HT1080 (cell line): Measurements from ENCODE around the gene BAMBI. TPM values are rescaled to one million over a fixed set of nuclear protein-coding genes. Genes with fewer than 3 reads are reported as not detected.

Experiments
- DNase-seq: peaks from one replicate; pipeline ENCODE4 v3.0.0-alpha.2; 2015; ENCODE audit warnings: low read depth
- total RNA-seq: library from RNA; depleted of rRNA; stranded (reverse); fragments of >200 nt; shearing (Covaris generic); gene quantifications from 2 replicates; pipeline ENCODE4 v1.2.3, GENCODE V29; 2014

BAMBI gene
- total RNA-seq, 1 experiment from 2014 or later: 3.9 TPM

DNA sequence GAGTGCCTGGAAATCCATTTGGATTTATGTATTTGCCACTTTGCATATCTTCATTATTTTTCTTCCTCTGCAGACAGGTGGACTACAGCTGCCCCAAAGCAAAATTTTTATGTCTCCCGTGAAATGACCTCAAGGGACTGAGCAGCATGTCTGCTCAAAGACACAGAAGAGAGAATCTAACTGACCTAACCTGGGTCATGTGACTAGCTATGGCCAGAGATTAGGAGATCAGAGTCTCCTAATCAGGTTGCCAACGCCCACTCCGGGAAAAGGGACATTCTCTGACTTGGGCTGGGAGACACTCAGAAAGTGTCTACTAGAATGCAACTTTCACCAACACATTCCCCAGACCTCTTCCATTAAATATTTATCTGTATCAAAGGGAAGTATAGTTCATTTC is 2.5 kb upstream of the BAMBI start:
- DNase-seq: no peak

DNA sequence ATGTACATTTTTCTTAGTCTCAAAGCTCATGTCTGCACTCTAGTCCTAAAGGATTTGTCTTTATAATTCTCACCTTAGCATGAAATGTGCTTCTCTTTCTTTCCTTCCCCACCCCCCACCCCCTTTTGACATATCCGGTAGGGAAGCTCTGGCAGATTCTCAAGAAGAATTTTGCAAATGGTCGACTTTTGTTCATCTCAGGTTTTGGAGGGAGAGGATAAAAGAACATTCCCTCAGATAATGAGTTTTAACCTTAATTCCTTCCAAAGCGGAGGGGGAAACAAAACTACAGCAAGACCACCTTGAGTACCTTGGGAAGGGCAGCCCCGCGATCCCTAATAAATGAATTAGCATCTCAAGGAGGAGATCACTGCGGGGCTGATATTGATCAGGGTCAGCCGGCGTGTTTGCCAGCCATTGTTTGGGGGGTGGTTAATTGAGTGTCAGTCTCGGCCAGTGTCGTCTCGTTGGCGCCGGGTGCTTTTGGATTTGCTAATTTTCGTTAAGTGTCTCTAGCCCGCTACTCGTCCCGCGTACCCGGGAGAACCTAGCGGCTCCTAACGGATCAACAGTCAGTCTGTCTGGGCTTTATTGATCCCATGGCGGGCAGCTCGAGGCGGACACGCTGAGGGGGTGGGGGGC is 874 bp upstream of the BAMBI start:
- DNase-seq: no peak

DNA sequence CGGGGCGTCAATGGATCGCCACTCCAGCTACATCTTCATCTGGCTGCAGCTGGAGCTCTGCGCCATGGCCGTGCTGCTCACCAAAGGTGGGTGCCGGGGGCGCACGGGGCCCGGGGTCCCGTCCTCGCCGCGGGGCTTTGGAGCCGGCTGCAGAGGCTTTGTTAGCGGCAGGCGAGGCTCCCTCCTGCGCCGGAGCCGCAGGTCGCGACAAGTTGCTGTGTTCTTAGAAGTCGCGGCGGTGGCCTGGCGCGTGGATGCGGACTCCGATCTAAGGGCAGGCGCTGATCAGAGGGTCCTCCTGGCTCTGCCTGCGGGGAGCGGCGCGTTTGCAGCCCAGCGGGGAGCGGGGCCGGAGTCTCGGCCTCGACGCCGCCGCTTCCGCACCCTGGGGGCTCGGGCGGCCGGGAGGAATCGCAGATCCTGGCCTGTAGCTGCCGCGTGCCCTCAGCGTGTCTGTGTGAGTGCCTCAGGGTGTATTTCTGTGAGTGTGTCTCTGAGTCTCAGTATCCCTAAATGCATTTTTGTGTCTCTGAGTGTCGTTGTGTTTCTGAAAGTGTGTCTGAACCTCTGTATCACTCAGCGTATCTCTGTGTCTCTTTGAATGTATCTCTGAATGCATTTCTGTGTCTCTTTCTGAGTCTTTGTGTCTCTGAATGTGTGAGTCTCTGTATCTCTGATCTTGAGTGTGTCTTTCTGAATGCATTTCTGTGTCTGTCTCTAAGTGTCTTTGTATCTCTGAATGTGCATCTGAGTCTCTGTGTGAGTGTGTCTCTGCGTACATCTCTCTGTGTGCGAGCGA is 766 bp downstream of the BAMBI start:
- DNase-seq: peak; percentile 15

DNA sequence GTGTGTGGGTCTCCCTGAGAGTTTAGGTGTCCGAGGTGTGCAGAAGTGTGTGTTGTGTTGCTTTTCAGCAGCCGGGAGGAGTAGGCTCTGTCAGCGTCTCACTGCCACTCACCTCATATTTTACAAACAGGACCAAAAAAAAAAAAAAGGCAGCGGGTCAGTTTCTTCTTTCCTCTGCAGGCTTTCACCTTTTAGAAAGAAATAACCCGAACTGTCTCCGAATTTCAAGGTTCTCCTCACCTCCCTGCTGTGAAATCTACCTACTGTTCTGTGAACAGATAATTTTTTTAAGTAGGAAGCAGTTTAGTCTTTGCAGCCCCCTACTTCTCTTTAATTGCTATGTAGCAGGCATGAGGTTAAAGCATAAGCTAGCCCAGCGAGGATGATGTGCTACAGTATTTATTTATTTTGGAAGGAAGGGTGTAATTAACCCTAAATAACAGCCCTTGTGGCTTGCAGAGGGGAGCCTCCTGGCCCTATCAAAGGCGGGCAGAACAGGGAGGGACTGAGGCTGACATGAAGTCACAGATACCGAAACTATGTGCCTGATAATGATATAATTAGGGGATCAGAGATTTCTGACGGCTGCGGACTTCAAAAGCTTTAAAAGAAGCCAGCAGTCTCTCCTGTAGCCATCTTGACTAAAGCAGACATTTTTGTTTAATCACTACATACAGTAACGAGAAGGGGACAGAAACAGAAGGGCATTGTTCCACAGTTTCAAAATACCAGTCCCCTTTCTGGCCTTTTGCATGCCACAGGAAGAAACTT is 1.6 kb downstream of the BAMBI start:
- DNase-seq: peak; percentile 40

DNA sequence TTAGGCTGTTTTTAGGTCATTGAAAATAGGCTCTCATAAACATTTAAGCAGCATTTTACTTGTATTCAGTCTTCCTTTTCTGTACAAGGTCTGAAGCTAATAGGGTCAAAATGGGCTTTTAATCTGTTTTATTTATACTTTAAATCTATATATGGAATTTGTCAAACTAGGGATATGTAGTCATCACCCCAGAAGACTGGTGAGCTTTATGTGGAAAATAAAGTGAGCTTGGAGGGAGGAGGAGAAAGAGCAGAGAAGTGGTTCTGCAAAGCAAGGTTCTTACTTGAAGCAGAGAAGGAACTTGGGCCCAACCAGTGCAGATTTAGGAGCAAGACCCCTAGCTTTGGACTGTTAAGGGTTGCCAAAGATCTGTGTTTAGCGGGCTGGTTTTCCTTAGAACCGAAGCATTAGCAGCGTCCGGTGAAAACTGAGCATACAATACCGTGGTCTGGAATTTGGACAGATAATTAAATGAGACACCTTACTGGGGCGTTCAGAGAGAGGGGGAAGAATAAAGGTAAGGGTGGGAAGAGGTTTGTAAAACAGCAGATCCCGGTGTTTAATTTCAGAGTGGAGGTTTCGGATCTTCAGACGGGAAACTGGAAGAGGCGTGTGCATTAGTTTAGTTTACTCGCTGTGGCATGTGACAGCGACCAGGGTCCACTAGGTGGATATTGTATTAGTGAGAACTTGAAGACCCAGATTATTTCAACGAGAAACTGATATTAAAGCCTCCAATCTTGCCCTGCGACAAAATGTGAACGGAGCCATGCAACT is 2.4 kb downstream of the BAMBI start:
- peak; percentile 37 for DNase-seq

DNA sequence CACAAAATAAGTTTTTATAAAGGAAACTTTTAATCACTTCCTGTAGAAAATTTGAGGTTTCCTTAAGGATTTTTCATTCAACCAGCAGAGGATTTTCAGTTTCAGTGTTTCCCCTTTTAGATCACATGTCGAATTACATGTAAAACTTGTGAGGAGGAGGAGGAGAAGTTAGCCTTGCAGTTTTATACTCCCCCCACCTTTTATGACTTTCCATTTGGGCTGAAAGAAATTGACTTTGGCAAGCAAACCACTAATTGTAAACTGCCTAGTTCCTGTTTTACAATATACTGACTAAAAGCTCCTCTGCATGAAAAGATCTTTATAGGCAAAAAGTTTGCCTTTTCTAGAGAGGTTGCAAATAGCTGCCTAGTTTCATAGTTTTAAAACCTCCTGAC is 3.0 kb downstream of the BAMBI start:
- peak; percentile 10 for DNase-seq

DNA sequence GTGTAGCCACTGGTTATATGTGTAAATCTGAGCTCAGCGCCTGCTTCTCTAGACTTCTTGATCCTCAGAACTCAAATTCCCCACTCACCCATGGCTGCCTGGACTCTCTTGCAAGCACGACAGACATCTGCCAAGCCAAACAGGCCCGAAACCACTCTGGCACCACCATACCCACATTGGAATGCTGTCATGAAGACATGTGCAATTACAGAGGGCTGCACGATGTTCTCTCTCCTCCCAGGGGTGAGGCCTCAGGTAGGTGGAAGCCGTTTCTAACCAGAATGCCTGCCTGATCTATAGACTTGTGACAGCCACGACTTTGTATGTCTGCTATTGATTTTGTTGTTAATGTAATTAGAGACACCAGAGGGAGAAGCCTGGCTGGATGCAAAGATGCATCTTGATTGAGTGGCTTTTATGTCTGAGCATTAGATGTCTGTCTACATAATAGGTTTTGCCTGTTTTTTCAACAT is 4.0 kb downstream of the BAMBI start:
- DNase-seq: no peak

DNA sequence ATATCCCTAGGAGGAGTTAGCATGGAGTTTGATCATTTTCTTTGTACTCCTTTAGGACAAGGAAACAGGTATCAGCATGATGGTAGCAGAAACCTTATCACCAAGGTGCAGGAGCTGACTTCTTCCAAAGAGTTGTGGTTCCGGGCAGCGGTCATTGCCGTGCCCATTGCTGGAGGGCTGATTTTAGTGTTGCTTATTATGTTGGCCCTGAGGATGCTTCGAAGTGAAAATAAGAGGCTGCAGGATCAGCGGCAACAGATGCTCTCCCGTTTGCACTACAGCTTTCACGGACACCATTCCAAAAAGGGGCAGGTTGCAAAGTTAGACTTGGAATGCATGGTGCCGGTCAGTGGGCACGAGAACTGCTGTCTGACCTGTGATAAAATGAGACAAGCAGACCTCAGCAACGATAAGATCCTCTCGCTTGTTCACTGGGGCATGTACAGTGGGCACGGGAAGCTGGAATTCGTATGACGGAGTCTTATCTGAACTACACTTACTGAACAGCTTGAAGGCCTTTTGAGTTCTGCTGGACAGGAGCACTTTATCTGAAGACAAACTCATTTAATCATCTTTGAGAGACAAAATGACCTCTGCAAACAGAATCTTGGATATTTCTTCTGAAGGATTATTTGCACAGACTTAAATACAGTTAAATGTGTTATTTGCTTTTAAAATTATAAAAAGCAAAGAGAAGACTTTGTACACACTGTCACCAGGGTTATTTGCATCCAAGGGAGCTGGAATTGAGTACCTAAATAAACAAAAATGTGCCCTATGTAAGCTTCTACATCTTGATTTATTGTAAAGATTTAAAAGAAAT is 4.8 kb downstream of the BAMBI start:
- DNase-seq: no peak

DNA sequence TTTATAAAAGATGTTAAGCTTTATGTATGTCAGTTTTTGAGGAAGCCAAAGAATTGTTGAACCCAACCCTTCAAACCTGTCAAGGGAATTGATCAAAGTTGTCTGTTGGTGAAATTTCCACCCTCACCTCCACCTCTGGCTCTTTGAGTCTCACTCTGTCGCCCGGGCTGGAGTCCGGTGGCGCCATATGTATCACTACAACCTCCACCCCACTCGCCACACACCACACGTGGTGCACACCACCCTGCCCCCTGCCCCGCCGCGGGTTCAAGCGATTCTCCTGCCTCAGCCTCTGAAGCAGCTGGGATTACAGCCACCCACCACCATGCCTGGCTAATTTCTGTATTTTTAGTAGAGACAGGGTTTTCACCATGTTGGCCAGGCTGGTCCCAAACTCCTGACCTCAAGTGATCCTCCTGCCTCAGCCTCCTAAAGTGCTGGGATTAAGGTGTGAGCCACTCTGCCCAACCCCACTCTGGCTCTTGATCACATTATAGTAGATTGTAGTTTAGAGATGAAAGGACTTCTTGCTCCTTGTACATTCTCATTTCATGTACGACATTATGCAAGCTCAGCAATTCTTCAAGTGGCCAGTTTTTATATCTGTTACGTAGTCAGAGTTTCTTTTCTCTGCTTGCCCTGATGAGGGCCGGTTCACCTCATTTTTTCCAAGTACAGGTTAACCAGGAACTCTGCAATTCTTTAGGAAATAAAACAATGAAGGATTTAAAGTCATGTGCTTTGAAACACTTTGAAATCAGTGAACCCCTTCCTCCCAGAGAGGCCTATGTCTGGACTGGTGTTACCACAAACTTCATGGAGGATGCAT is 7.0 kb downstream of the BAMBI start:
- DNase-seq: no peak

DNA sequence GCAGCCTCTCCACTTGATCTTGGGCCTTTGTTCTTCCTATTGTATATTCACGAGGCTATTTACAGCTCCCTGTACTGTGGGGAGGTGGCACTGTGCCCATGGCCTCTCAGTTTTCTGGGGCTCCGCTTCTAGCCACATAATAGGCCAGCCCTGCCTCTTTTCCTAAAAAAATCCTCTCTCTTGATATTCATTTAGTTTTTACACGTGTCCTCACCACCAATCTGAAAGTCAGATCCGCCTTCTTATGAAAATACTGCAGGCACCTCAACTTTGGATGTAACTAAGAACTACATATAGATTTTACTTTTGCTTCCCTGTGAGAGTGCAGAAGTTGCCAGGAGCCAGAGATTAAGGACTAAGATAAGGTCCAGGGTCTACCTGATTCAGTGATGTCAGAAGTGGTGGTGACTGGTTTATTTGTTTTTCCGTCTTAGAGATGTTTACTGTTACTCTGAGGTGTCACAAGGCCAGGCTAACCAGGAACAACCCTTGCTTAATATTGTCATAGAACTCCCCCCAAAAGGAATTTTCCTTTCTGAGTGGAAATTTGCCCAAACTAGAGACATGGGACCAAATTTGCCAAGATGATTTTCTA is 7.8 kb downstream of the BAMBI start:
- no peak for DNase-seq

DNA sequence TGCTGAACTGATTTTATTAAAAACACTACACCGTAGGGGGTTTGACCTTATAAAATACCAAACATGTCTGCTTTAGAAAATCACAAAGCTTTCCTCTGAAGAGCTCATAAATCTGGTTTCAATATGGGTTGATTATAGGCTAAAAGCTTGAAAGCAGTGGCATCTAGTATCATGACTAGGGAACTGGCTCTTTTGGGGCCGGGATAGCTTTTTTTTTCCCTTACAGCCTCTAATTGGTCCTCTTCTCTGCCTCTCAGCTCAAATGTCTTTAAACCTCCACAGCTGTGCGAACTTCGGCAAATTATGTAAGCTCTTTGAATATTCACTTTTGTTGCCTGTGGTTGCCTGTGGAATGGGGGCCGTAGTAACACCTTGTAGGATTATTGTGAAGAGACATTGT is 8.4 kb downstream of the BAMBI start:
- DNase-seq: no peak

DNA sequence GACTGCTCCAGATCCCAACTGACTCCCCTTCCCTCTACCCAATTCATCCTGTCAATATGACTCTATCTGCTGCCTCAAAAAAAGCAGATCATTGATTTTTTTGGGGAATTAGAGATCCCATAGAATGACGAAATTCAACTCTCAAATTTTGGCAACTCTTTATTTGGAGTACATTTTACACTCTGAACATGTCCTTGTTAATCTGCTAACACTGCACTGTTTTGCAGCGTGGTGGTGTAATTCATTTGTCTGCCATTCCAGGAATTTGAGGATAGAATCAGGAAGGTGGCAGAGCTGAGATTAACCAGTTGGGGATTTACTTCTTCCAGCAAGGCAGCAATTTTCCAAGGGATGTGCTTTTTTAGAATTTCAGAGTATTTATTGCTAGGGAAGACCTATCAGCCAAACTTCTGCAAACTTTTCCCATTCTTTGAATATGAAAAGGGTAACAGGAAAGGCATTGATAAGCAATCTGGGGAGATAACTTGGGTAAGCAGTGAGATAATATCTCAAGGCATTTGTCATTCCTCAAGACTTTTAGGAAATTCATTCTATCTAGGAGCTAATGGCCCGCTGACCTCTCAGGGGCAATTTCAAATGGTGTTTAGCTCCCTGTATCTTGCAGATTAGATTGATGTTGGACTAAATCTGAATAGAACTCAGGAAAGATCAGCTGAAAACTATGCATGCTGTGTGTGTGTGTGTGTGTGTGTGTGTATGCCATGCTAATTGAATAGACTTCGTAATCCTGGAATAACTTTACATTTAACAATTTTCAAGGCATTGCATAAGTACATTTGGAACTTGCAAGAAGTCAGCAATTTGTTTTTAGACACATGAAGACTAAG is 9.7 kb downstream of the BAMBI start:
- no peak for DNase-seq

DNA sequence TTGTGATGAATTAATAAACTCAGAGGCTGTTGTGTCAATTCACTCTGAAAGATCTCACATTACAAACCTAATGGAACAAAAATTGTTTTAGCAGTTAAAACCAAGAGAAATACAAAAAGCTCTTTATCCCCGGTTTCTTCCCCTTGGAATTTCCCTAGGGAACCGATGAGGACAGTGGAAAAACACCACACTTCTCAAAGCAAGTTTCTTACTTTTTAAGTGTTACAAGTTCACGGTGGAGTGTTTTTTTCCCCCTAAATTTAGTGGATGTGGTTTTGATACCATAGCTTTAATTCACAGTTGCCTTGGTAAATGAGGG is 10.3 kb downstream of the BAMBI start:
- DNase-seq: no peak

DNA sequence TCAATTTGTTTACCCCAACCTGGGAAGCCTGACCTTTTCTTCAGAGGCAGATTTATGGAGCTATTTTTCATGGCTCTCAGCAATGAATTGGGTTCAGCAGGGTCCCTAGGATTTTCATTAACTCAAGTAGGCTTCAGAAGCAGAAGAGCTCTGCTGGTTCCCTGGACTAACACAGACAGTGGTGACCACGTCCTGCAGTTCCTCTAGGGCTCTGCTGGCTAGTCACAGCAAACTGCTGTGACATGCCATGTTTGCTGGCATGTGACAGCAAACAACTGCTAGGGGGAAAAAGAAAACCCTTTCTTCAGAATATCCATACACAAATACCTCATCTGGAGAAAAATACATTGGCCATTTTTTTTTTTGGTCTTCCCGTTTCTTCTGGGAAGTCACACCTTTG is 13.2 kb downstream of the BAMBI start:
- DNase-seq: no peak

DNA sequence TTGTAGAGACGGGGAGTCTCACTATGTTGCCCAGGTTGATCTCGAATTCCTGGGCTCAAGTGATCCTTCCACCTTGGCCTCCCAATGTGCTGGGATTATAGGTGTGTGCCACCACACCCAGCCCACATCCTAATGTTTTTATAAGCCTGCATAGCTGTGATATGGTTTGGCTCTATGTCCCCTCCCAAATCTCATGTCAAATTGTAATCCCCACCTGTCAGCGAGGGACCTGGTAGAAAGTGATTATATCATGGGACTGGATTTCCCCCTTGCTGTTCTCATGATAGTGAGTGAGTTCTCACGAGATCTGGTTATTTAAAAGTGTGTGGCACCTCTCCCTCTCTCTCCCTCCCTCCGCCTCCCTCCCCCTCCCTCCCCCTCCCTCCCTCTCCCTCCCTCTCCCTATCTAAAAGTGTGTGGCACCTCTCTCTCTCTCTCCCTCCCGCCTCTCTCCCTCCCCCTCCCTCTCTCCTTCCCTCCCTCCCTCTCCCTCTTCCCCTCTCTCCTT is 13.9 kb downstream of the BAMBI start:
- no peak for DNase-seq

DNA sequence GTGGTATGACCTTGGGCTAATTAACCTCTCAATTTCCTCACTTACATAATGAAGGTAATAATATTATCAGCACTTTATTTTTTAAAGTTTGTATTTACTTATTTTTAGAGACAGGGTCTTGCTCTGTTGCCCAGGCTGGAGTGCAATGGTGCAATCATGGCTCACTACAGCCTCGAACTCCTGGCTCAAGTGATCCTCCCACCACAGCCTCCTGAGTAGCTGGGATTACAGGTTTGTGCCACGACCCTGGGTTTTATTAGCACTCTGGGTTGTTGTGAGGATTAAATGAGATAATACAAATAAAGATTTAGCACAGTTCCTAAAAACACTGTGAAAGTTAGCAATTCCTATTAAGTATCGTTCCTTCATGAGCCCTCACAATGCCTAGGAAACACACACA is 14.7 kb downstream of the BAMBI start:
- DNase-seq: no peak

DNA sequence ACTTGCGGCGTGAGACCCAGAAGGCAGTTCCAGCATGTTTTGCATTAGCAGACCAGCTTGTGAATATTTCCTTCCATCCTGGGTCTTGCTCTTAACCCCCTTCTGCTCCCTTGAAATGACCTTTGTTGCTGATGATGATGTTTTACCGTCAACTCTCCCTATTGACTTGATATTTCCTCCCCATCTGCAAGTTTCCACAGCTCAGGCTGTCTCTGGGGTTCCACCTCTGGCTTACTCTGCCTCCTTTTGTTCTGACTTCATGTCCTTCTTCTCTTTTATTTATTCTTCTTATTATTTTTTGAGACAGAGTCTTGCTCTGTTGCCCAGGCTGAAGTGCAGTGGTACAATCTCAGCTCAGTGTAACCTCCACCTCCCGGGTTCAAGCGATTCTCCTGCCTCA is 17.2 kb downstream of the BAMBI start:
- no peak for DNase-seq

DNA sequence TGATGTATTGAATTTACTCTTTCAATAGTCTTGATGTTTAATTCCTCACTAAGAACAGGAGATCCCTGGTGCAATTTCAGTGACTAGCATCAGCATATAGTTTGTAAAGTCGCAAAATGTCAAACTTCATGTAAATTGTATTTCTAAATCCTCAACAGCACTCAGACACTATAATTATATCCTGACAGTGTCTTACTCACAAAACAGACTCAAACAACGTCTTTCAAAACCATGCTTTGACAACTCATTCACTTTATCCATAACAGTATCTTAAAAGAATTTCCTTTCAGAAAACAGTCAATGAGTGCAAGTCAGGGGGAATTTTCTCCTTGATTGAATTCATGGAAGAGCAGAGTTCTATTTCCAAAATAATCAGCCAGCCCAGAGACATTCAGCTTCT is 20.8 kb downstream of the BAMBI start:
- DNase-seq: no peak
